Osteoblast (primary cell): ENCODE results near the gene ORMDL3. TPM values are rescaled to one million over a fixed set of nuclear protein-coding genes. Genes with fewer than 3 reads are reported as not detected.
"Not testable (repeated sequence)": the region's sequence is repeated elsewhere in the genome, so short reads cannot be mapped to it uniquely, and the experiment has no call there.

Experiments used
- DNase-seq: peaks from one replicate; pipeline ENCODE4 v3.0.0; 2011; ENCODE audit warnings: low spot score, mixed read lengths; ENCODE audit not compliant: insufficient read length; ENCODE audit errors: missing footprints
- H2AFZ ChIP-seq: 2 replicates; pipeline ENCODE4 v1.6.0; 2011; ENCODE audit warnings: mild to moderate bottlenecking, low read length
- H3K27ac ChIP-seq: 2 replicates; pipeline ENCODE4 v1.5.1; 2011; ENCODE audit warnings: mild to moderate bottlenecking, low read depth, low read length, moderate library complexity
- H3K27me3 ChIP-seq: 2 replicates; pipeline ENCODE4 v1.6.0; 2012; ENCODE audit warnings: mild to moderate bottlenecking, control low read depth, inconsistent platforms, low read length, moderate library complexity; ENCODE audit not compliant: insufficient read depth
- H3K36me3 ChIP-seq: 2 replicates; pipeline ENCODE4 v1.5.1; 2011; ENCODE audit warnings: mild to moderate bottlenecking, low read length, control low read depth, moderate library complexity; ENCODE audit not compliant: insufficient read depth
- H3K4me1 ChIP-seq: 2 replicates; pipeline ENCODE4 v1.5.1; 2011; ENCODE audit warnings: mild to moderate bottlenecking, low read length, control low read depth, moderate library complexity; ENCODE audit not compliant: insufficient read depth
- H3K4me2 ChIP-seq: 2 replicates; pipeline ENCODE4 v1.6.0; 2011; ENCODE audit warnings: mild to moderate bottlenecking, low read length; ENCODE audit not compliant: insufficient read depth
- H3K4me3 ChIP-seq: fragments of 200-600 bp; sonication (generic); 3 replicates; pipeline ENCODE4 v1.5.1; 2012; ENCODE audit warnings: mild to moderate bottlenecking, low read length, inconsistent platforms; ENCODE audit not compliant: insufficient read depth
- H3K79me2 ChIP-seq: 2 replicates; pipeline ENCODE4 v1.6.0; 2012; ENCODE audit warnings: mild to moderate bottlenecking, low read length, control low read depth, inconsistent platforms; ENCODE audit not compliant: insufficient read depth
- H3K9me3 ChIP-seq: 2 replicates; pipeline ENCODE4 v1.5.1; 2011; ENCODE audit warnings: low read depth, low read length, control low read depth
- H4K20me1 ChIP-seq: 2 replicates; pipeline ENCODE4 v1.6.0; 2012; ENCODE audit warnings: mild to moderate bottlenecking, low read length, control low read depth; ENCODE audit not compliant: insufficient read depth
- CTCF ChIP-seq: IDR thresholded peaks from 2 replicates; pipeline ENCODE4 v1.5.1; 2011; ENCODE audit warnings: mild to moderate bottlenecking, low read depth, low read length, moderate library complexity; ENCODE audit errors: extremely low read depth
- total RNA-seq: library from RNA; depleted of rRNA; stranded (reverse); fragments of >200 nt; gene quantifications from 2 replicates; pipeline ENCODE4 v1.2.3, GENCODE V29; 2012

The ORMDL3 gene
- total RNA-seq, 1 donor = 39.8 TPM

- Histone ChIP-seq H3K27ac (no peak overlapping the region), H3K4me2 (no peak overlapping the region), H3K36me3 (peaks cover 5% of the 10 kb centered on the region), H3K9me3 (no peaks in the 10 kb centered on the region), H4K20me1 (no peaks in the 10 kb centered on the region), H2AFZ (no peak overlapping the region), H3K27me3 (no peaks in the 10 kb centered on the region), H3K79me2 (no peaks in the 10 kb centered on the region), H3K4me3 (no peak overlapping the region), H3K4me1 (peaks cover 7% of the 10 kb centered on the region)
- TF ChIP-seq CTCF = no peak
- no peak for DNase-seq
Observed at GRCh38 chr17:39904990-39905288, 22.5 kb downstream of the ORMDL3 start.

GRCh38 chr17:39903158-39903884, 24.1 kb downstream of the ORMDL3 start:
- Histone ChIP-seq H3K27me3 (no peaks in the 10 kb centered on the region), H2AFZ (no peak overlapping the region), H3K4me1 (peaks cover 7% of the 10 kb centered on the region), H3K4me3 (no peak overlapping the region), H3K4me2 (peak overlapping the region; percentile 28), H3K27ac (no peak overlapping the region), H3K36me3 (no peaks in the 10 kb centered on the region), H3K9me3 (no peaks in the 10 kb centered on the region), H4K20me1 (no peaks in the 10 kb centered on the region), H3K79me2 (no peaks in the 10 kb centered on the region)
- TF ChIP-seq CTCF = no peak
- DNase-seq = peak; percentile 81

GRCh38 chr17:39902027-39902426, 25.4 kb downstream of the ORMDL3 start:
- DNase-seq, H3K9me3 ChIP-seq, H3K4me2 ChIP-seq, H4K20me1 ChIP-seq, H2AFZ ChIP-seq, H3K4me3 ChIP-seq, H3K4me1 ChIP-seq, H3K79me2 ChIP-seq, H3K27ac ChIP-seq, H3K36me3 ChIP-seq, H3K27me3 ChIP-seq: not testable (repeated sequence)

- H3K4me3 ChIP-seq = no peak overlapping the region
- no peaks in the 10 kb centered on the region for H3K36me3 ChIP-seq
- H3K79me2 ChIP-seq = no peaks in the 10 kb centered on the region
- H2AFZ ChIP-seq = no peak overlapping the region
- H3K4me1 ChIP-seq = peaks cover 7% of the 10 kb centered on the region
- no peak for DNase-seq
- H4K20me1 ChIP-seq = no peaks in the 10 kb centered on the region
- H3K27me3 ChIP-seq = no peaks in the 10 kb centered on the region
- no peak for TF ChIP-seq CTCF
- H3K4me2 ChIP-seq = no peak overlapping the region
- H3K9me3 ChIP-seq = no peaks in the 10 kb centered on the region
- no peak overlapping the region for H3K27ac ChIP-seq
Observed at GRCh38 chr17:39899215-39899614, 28.2 kb downstream of the ORMDL3 start.
